Upper lobe of left lung (tissue), 6 donors: ENCODE measurements around the gene PDC. TPM values are rescaled to one million over a fixed set of nuclear protein-coding genes. Genes with fewer than 3 reads are reported as not detected.

Experiments
- total RNA-seq, 6 donors: library from RNA; depleted of rRNA in 4 of 6; stranded (reverse); fragments of >200 nt in 4 of 6; gene quantifications; one replicate each; pipeline versions ENCODE4 v1.1.0 to v1.2.1, GENCODE V29; 2016 to 2021
- donor health status: DM: no; HTN: no; CAD: no; lungs with moderate emphysema.
- donor health status: DM: no; HTN: yes; CAD: no; lungs with severe emphysema.

Gene PDC
- total RNA-seq, 6 donors from 2014 or later, result not detected

Other genes starting within 250 kb of the PDC start
- 10 to 100 TPM in 2 of 6 donors, 1 to 10 TPM in 3, under 1 TPM in 1; 0.39 to 23.7 (median 9.7) TPM for gene PRG4, start 164.8 kb downstream of the PDC start, total RNA-seq
- gene TPR, start 85.9 kb downstream of the PDC start, total RNA-seq, result 100 to 1,000 TPM in 2 of 6 donors, 10 to 100 TPM in 4; 42.2 to 132 (median 82.3) TPM
- gene ODR4, start 85.3 kb downstream of the PDC start, total RNA-seq, result 10 to 100 TPM; 10.7 to 36.7 (median 19.2) TPM
- 10 to 100 TPM in 5 of 6 donors, 1 to 10 TPM in 1; 5.3 to 34.3 (median 25.1) TPM for gene PTGS2, start 219.3 kb upstream of the PDC start, total RNA-seq